ENCODE results near the gene CCDC93. TPM values are rescaled to one million over a fixed set of nuclear protein-coding genes. Genes with fewer than 3 reads are reported as not detected.

CCDC93 gene
- total RNA-seq, 2 donors from 2014 or later = 18.3 to 24.6 TPM

- intact Hi-C loops (cut with DNase I) = no loop called here
- DNase-seq = no peak
Observed at GRCh38 chr2:117968722-117969121, 45.1 kb downstream of the CCDC93 start.

GRCh38 chr2:117967977-117968718 is 45.7 kb downstream of the CCDC93 start:
- no peak for DNase-seq
- ATAC-seq = no peak
- intact Hi-C loops (cut with DNase I) = no loop called here

More at GRCh38 chr2:117968722-117969121, 45.1 kb downstream of the CCDC93 start:
- ATAC-seq = no peak

GRCh38 chr2:117963446-117963845 is 50.4 kb downstream of the CCDC93 start:
- DNase-seq = no peak
- ATAC-seq = no peak
- intact Hi-C loops (cut with DNase I) = no loop called here

GRCh38 chr2:117961201-117961600 is 52.7 kb downstream of the CCDC93 start:
- ATAC-seq (no peak), DNase-seq (no peak)
- intact Hi-C loops (cut with DNase I) = no loop called here

- no peak for DNase-seq
- intact Hi-C loops (cut with DNase I) = no loop called here
- ATAC-seq = peak in 1 of 2 donors; percentile 95
Observed at GRCh38 chr2:117960231-117960630, 53.6 kb downstream of the CCDC93 start.

GRCh38 chr2:117958186-117958585 is 55.7 kb downstream of the CCDC93 start:
- ATAC-seq (peak in 1 of 2 donors; percentile 36), DNase-seq (no peak)
- intact Hi-C loops (cut with DNase I) = no loop called here

- ATAC-seq = no peak
- intact Hi-C loops (cut with DNase I) = no loop called here
- DNase-seq = no peak
Observed at GRCh38 chr2:117957616-117958015, 56.3 kb downstream of the CCDC93 start.

- DNase-seq (no peak), ATAC-seq (no peak)
- intact Hi-C loops (cut with DNase I) = no loop called here
Observed at GRCh38 chr2:117956036-117956796, 57.7 kb downstream of the CCDC93 start.

- DNase-seq (no peak), ATAC-seq (no peak)
- intact Hi-C loops (cut with DNase I) = no loop called here
Observed at GRCh38 chr2:117953231-117953630, 60.6 kb downstream of the CCDC93 start.

- DNase-seq = no peak
- ATAC-seq = no peak
- intact Hi-C loops (cut with DNase I) = no loop called here
Observed at GRCh38 chr2:117952701-117953100, 61.2 kb downstream of the CCDC93 start.

- DNase-seq (no peak), ATAC-seq (no peak)
- intact Hi-C loops (cut with DNase I) = no loop called here
Observed at GRCh38 chr2:117952228-117952627, 61.6 kb downstream of the CCDC93 start.

- ATAC-seq (no peak), DNase-seq (no peak)
- intact Hi-C loops (cut with DNase I) = no loop called here
Observed at GRCh38 chr2:117949806-117950205, 64.1 kb downstream of the CCDC93 start.

- intact Hi-C loops (cut with DNase I) = no loop called here
- ATAC-seq (no peak), DNase-seq (no peak)
Observed at GRCh38 chr2:117948615-117949014, 65.3 kb downstream of the CCDC93 start.

- DNase-seq (no peak), ATAC-seq (no peak)
- intact Hi-C loops (cut with DNase I) = no loop called here
Observed at GRCh38 chr2:117945296-117945695, 68.6 kb downstream of the CCDC93 start.

- intact Hi-C loops (cut with DNase I) = no loop called here
- DNase-seq (no peak), ATAC-seq (no peak)
Observed at GRCh38 chr2:117944816-117945215, 69.1 kb downstream of the CCDC93 start.

- intact Hi-C loops (cut with DNase I) = no loop called here
- DNase-seq (no peak), ATAC-seq (no peak)
Observed at GRCh38 chr2:117943013-117943672, 70.7 kb downstream of the CCDC93 start.

GRCh38 chr2:117942551-117942950 is 71.3 kb downstream of the CCDC93 start:
- ATAC-seq (no peak), DNase-seq (no peak)
- intact Hi-C loops (cut with DNase I) = no loop called here

- intact Hi-C loops (cut with DNase I) = no loop called here
- DNase-seq (no peak), ATAC-seq (no peak)
Observed at GRCh38 chr2:117941693-117942092, 72.2 kb downstream of the CCDC93 start.

- intact Hi-C loops (cut with DNase I) = no loop called here
- no peak for DNase-seq
Observed at GRCh38 chr2:117940436-117940835, 73.4 kb downstream of the CCDC93 start.

GRCh38 chr2:117938611-117939010 is 75.3 kb downstream of the CCDC93 start:
- no peak for DNase-seq
- no peak for ATAC-seq
- intact Hi-C loops (cut with DNase I) = loop anchor here in 1 of 2 donors (10.0 kb wide), 1 partner anchor 104 kb away; no protein-coding TSS in a partner anchor

More at GRCh38 chr2:117940436-117940835, 73.4 kb downstream of the CCDC93 start:
- no peak for ATAC-seq
